ENCODE measurements around the gene FAM222B.
"Not testable (repeated sequence)": the region's sequence is repeated elsewhere in the genome, so short reads cannot be mapped to it uniquely, and the experiment has no call there.

FAM222B gene

DNA sequence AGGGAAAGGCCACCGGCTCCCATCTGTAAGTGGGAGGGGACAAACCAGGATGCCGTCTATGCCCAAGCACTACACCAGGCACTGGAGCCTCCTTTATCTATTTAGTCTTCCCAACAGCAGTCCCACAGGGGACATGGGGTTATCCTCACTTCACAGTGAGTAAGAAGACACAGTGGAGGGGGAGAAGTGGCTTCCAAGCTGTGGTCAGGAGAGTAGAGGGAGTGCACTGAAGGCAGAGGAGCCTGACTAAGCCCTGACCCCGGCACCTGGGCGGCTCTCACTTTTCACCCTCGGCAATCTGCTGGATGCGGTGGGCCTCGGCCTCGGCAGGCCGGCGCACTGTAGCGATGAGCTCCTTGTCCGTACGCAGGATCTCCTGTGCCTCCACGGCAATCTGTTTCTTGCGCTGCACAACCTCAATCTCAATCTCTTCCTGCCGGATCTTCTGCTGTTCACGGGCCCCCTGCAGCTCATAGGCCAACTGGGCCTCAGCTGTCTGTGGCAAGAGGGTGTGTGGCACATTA is 39.0 kb upstream of the FAM222B start:
- Histone ChIP-seq H3K27me3 (no peaks in the 10 kb centered on the region), H3K27ac (no peak overlapping the region), H3K4me3 (no peak overlapping the region), H3K4me1 (no peaks in the 10 kb centered on the region), H3K36me3 (peaks cover 73 to 91% (median 84%) of the 10 kb centered on the region in 3 donors), H3K9me3 (no peaks in the 10 kb centered on the region)
- DNase-seq: no peak
- intact Hi-C loops (cut with DNase I; ENCODE audit: low total_unique reads): no loop called here
- TF ChIP-seq CTCF (IDR thresholded peaks at IDR 0.05): no peak

GRCh38 chr17:28880572-28880945 is 38.0 kb upstream of the FAM222B start:
- no peak for DNase-seq
- intact Hi-C loops (cut with DNase I; ENCODE audit: low total_unique reads): no loop called here

GRCh38 chr17:28879886-28880571 is 37.4 kb upstream of the FAM222B start:
- no peaks in the 10 kb centered on the region for H3K4me1 ChIP-seq
- TF ChIP-seq CTCF (IDR thresholded peaks at IDR 0.05): no peak
- no peak overlapping the region for H3K27ac ChIP-seq
- no peaks in the 10 kb centered on the region for H3K27me3 ChIP-seq
- H3K9me3 ChIP-seq: no peaks in the 10 kb centered on the region
- no peak overlapping the region for H3K4me3 ChIP-seq
- peaks cover 63 to 77% (median 69%) of the 10 kb centered on the region in 3 donors for H3K36me3 ChIP-seq
- intact Hi-C loops (cut with DNase I; ENCODE audit: low total_unique reads): no loop called here
- DNase-seq: no peak

More at GRCh38 chr17:28880572-28880945, 38.0 kb upstream of the FAM222B start:
- TF ChIP-seq CTCF (IDR thresholded peaks at IDR 0.05): no peak
- Histone ChIP-seq H3K27me3 (no peaks in the 10 kb centered on the region), H3K9me3 (no peaks in the 10 kb centered on the region), H3K4me3 (no peak overlapping the region), H3K4me1 (no peaks in the 10 kb centered on the region), H3K27ac (no peak overlapping the region), H3K36me3 (peaks cover 69 to 82% (median 74%) of the 10 kb centered on the region in 3 donors)

DNA sequence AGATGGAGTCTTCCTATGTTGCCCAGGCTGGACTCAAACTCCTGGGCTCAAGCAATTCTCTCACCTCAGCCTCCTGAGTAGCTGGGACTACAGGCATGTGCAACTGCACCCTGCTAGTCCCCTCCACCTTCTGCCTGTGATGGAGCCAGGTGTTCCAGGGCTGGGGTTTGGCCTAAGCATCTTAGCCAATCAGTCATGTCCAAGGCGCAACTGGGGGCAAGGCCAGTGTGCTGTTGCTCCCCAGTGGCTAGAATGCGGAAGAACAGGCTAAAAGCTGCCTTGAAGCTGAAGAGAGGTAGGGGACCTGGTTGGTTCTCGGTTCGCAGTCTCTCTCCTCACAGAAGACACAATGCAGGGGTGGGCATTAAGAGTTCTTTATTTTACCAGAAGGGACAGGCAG is 36.4 kb upstream of the FAM222B start:
- DNase-seq: no peak
- H3K36me3 ChIP-seq: peaks cover 53 to 67% (median 60%) of the 10 kb centered on the region in 3 donors
- TF ChIP-seq CTCF (IDR thresholded peaks at IDR 0.05): peak in 1 of 2 experiments; percentile 14

GRCh38 chr17:28878158-28878910 is 35.7 kb upstream of the FAM222B start:
- DNase-seq: no peak
- H3K27me3 ChIP-seq: no peaks in the 10 kb centered on the region
- no peak overlapping the region for H3K4me3 ChIP-seq
- intact Hi-C loops (cut with DNase I; ENCODE audit: low total_unique reads): no loop called here
- H3K36me3 ChIP-seq: peaks cover 46 to 60% (median 53%) of the 10 kb centered on the region in 3 donors
- H3K9me3 ChIP-seq: no peaks in the 10 kb centered on the region
- no peaks in the 10 kb centered on the region for H3K4me1 ChIP-seq
- H3K27ac ChIP-seq: no peak overlapping the region
- TF ChIP-seq CTCF (IDR thresholded peaks at IDR 0.05): no peak

More for the DNA sequence above, 36.4 kb upstream of the FAM222B start:
- Histone ChIP-seq H3K4me1 (no peaks in the 10 kb centered on the region), H3K27me3 (no peaks in the 10 kb centered on the region), H3K9me3 (no peaks in the 10 kb centered on the region), H3K4me3 (no peak overlapping the region), H3K27ac (no peak overlapping the region)
- intact Hi-C loops (cut with DNase I; ENCODE audit: low total_unique reads): no loop called here

DNA sequence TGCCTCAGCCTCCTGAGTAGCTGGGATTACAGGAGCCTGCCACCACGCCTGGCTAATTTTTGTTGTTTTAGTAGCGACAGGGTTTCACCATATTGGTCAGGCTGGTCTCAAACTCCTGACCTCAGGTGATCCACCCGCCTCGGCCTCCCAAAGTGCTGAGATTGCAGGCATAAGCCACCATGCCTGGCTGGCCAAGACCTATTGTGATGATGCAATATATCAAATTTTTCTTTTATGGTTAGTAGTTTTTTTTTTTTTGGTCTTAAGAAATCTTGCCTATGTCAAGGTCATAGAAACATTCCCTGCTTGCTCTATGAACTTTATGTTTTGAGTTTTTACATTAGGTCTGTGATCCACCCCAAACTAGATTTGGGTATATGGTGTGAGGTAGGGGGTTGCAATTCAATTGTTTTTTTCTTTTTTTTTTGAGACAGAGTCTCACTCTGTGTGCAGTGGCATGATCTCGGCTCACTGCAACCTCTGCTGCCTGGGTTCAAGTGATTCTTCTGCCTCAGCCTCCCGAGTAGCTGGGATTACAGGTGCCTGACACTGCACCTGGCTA is 34.6 kb upstream of the FAM222B start:
- H3K27me3 ChIP-seq; H3K9me3 ChIP-seq; H3K27ac ChIP-seq; DNase-seq; H3K4me1 ChIP-seq; H3K4me3 ChIP-seq; intact Hi-C loops (cut with DNase I; ENCODE audit: low total_unique reads): not testable (repeated sequence)
- H3K36me3 ChIP-seq: peaks cover 37 to 49% (median 42%) of the 10 kb centered on the region in 3 donors
